Cardiac muscle cell (in vitro differentiated cells and primary cell): ENCODE data around the gene ING5. TPM values are rescaled to one million over a fixed set of nuclear protein-coding genes. Genes with fewer than 3 reads are reported as not detected.

Experiments used
- DNase-seq, 2 donors: peaks; one replicate each; pipeline versions ENCODE4 v3.0.0 to v3.0.0-alpha.2; 2010 to 2017; ENCODE audit warnings: low read depth in 1 of 2, low spot score in 1 of 2
- H3K27ac ChIP-seq: fragments of 200-600 bp; sonication (generic); 2 replicates; pipeline ENCODE4 v1.5.1; 2016
- H3K27me3 ChIP-seq: fragments of 200-600 bp; sonication (generic); 2 replicates; pipeline ENCODE4 v1.6.0; 2016; ENCODE audit warnings: control low read depth
- H3K36me3 ChIP-seq: fragments of 200-600 bp; sonication (generic); 2 replicates; pipeline ENCODE4 v1.5.1; 2016; ENCODE audit warnings: control low read depth
- H3K4me1 ChIP-seq: fragments of 200-600 bp; sonication (generic); 2 replicates; pipeline ENCODE4 v1.8.1; 2017; ENCODE audit warnings: low read depth, mild to moderate bottlenecking, mixed run types
- H3K4me3 ChIP-seq: fragments of 200-600 bp; sonication (generic); 2 replicates; pipeline ENCODE4 v1.5.1; 2016; ENCODE audit warnings: mild to moderate bottlenecking
- H3K9me3 ChIP-seq: fragments of 200-600 bp; sonication (generic); 2 replicates; pipeline ENCODE4 v1.5.1; 2017; ENCODE audit warnings: low read depth, mild to moderate bottlenecking, control low read depth
- polyA plus RNA-seq: library from polyadenylated mRNA; unstranded; fragments of >200 nt; fragmentation: Nextera tagmentation; extraction: Ambion mirVana; gene quantifications from 2 replicates; pipeline ENCODE4 v1.2.1, GENCODE V29; 2016
- total RNA-seq: library from RNA; depleted of rRNA; stranded (reverse); fragments of >200 nt; gene quantifications from 2 replicates; pipeline ENCODE4 v1.2.3, GENCODE V29; 2016
- TF ChIP-seq, protein P1 (sequence below): IDR thresholded peaks from 2 replicates; pipeline ENCODE4 v1.5.1; 2012; ENCODE audit warnings: low read depth, mild to moderate bottlenecking, low read length

Gene ING5
- total and polyA plus RNA-seq, 2 experiments from 2014 or later, result 16.3 to 53.6 TPM

DNA sequence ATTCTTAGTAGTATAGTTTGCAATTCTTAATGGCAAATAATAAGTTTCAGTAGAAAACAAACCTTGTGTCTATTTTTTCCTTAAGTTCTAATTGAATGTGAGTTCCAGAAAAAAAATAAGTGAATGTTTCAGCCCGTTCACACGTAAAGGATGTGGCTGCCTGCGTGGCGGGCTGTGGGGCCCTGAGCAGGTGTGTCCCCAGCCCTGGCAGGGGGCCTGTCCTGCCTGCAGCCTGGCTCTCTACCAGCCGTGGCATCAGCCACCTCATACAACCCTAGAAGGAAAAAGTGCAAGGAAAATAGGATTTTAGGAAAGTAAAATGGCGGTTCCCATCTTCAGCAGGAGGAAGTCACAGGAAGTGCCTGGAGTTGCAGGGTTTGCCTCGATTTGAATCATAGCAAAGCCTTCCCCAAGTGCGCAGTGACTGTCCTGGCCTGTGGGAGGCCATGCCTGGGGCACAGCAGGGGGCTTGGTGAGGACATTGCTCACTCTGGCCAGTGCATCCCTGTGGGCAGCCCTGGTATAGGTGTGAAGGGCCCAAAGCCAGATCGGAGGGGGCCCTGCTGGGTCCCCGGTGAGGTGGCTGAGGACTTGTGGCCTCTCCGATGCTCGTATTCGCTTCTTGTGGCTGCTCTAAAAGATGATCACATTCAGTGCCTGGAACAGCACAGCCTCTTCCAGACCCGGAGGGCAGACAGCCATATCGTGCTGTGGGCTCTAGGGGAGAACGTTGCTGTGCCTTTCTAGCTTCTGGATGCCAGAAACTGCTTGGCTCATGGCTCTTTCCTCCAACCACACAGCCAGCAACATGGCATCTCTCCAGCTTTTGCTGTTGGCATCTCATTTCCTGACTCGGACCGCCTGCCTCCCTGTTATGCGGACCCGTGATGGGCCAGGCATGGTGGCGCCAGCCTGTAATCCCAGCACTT lies 27.8 kb upstream of the ING5 start:
- H3K4me3 ChIP-seq, result no peak overlapping the region
- TF ChIP-seq, protein P1, sequence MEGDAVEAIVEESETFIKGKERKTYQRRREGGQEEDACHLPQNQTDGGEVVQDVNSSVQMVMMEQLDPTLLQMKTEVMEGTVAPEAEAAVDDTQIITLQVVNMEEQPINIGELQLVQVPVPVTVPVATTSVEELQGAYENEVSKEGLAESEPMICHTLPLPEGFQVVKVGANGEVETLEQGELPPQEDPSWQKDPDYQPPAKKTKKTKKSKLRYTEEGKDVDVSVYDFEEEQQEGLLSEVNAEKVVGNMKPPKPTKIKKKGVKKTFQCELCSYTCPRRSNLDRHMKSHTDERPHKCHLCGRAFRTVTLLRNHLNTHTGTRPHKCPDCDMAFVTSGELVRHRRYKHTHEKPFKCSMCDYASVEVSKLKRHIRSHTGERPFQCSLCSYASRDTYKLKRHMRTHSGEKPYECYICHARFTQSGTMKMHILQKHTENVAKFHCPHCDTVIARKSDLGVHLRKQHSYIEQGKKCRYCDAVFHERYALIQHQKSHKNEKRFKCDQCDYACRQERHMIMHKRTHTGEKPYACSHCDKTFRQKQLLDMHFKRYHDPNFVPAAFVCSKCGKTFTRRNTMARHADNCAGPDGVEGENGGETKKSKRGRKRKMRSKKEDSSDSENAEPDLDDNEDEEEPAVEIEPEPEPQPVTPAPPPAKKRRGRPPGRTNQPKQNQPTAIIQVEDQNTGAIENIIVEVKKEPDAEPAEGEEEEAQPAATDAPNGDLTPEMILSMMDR, result no peak
- no peaks in the 10 kb centered on the region for H3K4me1 ChIP-seq
- no peak for DNase-seq
- no peaks in the 10 kb centered on the region for H3K9me3 ChIP-seq
- peaks cover 14% of the 10 kb centered on the region for H3K36me3 ChIP-seq
- no peak overlapping the region for H3K27ac ChIP-seq
- no peaks in the 10 kb centered on the region for H3K27me3 ChIP-seq

DNA sequence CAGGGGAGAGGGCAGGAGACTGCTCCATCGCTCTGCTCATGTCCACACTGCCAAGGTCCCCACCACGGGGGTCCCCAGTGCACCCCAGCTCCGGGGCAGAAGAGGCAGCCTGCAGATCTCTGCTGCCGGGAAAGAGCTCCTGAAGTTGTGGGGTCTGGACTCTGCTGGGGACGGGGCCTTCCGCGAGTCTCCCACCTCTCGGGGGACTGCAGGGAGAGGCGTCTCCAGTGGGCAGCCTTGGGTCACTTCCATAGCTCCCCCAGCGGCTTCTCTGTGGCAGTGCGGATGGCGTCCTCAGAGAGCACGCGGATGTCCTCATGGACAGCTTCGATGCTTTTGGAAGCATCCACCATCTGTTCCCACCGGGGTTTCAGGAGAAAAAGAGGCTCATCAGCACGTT lies 26.0 kb upstream of the ING5 start:
- Histone ChIP-seq H3K4me3 (no peak overlapping the region), H3K27ac (peak overlapping the region; percentile 17), H3K36me3 (peaks cover 20% of the 10 kb centered on the region), H3K4me1 (no peaks in the 10 kb centered on the region), H3K27me3 (no peaks in the 10 kb centered on the region), H3K9me3 (no peaks in the 10 kb centered on the region)
- TF ChIP-seq, protein P1, result no peak
- peak in 1 of 2 donors; percentile 6 for DNase-seq

DNA sequence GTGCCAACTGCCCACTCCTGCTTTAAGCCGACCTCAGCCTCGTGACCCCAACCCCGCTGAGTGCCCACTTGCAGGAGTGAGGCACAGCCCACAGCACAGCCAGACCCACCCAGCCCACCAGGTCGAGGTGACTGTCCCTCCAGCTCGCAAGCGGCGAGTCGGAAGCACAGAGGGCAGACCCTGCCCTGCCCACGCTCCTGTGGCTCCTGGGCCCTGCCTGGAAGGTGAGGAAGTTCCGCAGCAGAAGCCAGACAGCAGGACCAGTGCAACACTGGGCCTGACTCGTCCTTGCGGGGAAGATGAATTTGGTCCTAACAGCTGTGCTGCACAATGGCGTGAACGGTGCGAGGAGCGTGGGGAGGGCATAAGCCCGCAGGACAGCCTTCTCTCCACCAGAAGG lies 25.2 kb upstream of the ING5 start:
- H3K27ac ChIP-seq, result no peak overlapping the region
- no peak for DNase-seq
- no peaks in the 10 kb centered on the region for H3K4me1 ChIP-seq
- H3K4me3 ChIP-seq, result no peak overlapping the region
- H3K27me3 ChIP-seq, result no peaks in the 10 kb centered on the region
- TF ChIP-seq, protein P1, result no peak
- peaks cover 22% of the 10 kb centered on the region for H3K36me3 ChIP-seq
- H3K9me3 ChIP-seq, result no peaks in the 10 kb centered on the region

DNA sequence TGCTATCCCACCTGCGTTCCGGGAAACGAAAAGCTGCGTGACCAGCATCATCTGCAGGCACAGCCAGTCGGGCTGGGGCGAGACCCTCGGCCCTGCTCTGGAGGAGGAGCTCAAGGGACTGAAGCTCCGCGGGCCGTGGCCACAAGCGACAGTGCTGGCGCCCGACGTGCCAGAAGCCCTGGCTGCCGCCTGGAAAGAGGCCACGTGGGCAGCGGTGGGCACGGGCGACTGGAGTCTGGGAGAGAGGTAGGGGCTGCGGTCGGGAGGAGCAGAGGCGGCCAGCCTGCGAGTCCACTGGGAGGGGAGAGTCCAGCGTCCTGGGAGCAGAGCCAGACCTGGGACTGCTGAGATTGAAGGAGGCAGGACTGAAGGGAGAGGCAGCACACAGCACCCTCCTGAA lies 24.4 kb upstream of the ING5 start:
- Histone ChIP-seq H3K36me3 (peaks cover 24% of the 10 kb centered on the region), H3K9me3 (no peaks in the 10 kb centered on the region), H3K27ac (no peak overlapping the region), H3K4me1 (no peaks in the 10 kb centered on the region), H3K27me3 (no peaks in the 10 kb centered on the region), H3K4me3 (no peak overlapping the region)
- no peak for DNase-seq
- TF ChIP-seq, protein P1, result no peak

DNA sequence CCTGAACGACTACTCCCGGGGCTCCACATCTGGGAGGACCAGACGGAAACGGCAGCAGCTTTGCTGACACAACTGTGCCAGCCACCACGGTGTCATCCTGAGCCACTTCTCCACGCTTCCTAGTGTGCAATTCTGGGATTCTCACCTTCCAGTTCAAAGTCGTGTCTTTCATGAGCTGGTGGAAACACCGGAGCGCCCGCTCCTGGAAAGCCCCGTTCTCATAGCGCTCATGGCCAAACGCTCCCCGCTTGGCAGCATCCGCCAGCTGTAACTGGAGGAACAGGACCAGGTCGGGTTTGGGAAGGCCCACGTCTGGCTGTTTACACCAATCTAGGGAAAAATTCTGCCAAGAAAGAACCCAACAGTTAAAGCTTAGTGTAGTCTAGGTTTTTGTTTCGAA lies 23.5 kb upstream of the ING5 start:
- no peaks in the 10 kb centered on the region for H3K4me1 ChIP-seq
- TF ChIP-seq, protein P1, result no peak
- peaks cover 21% of the 10 kb centered on the region for H3K36me3 ChIP-seq
- no peaks in the 10 kb centered on the region for H3K27me3 ChIP-seq
- no peak overlapping the region for H3K4me3 ChIP-seq
- no peaks in the 10 kb centered on the region for H3K9me3 ChIP-seq
- DNase-seq, result no peak
- no peak overlapping the region for H3K27ac ChIP-seq
